Amniotic epithelial cell (primary cell): ENCODE measurements around the gene RAP1GAP.
A peak's percentile ranks its signal among the peaks of the same experiment; 100 is the strongest.

Source experiments
- DNase-seq: peaks from one replicate; pipeline ENCODE4 v3.0.0-alpha.2; 2010; ENCODE audit warnings: low read depth

Gene RAP1GAP

GRCh38 chr1:21590126-21590880 lies 78.9 kb downstream of the RAP1GAP start:
- peak; percentile 11 for DNase-seq

GRCh38 chr1:21589618-21590017 lies 79.5 kb downstream of the RAP1GAP start:
- DNase-seq, result no peak

GRCh38 chr1:21587602-21587953 lies 81.6 kb downstream of the RAP1GAP start:
- no peak for DNase-seq

- DNase-seq, result peak; percentile 64
These were observed 82.1 kb downstream of the RAP1GAP start for GRCh38 chr1:21586846-21587601.

GRCh38 chr1:21586222-21586621 lies 82.9 kb downstream of the RAP1GAP start:
- no peak for DNase-seq

- DNase-seq, result no peak
These were observed 84.1 kb downstream of the RAP1GAP start for GRCh38 chr1:21585037-21585436.

GRCh38 chr1:21584096-21584495 lies 85.1 kb downstream of the RAP1GAP start:
- DNase-seq, result no peak

- no peak for DNase-seq
These were observed 89.4 kb downstream of the RAP1GAP start for GRCh38 chr1:21579791-21580190.

- DNase-seq, result no peak
These were observed 91.2 kb downstream of the RAP1GAP start for GRCh38 chr1:21577933-21578332.

- no peak for DNase-seq
These were observed 91.8 kb downstream of the RAP1GAP start for GRCh38 chr1:21577324-21577723.

- no peak for DNase-seq
These were observed 92.4 kb downstream of the RAP1GAP start for GRCh38 chr1:21576798-21577187.

GRCh38 chr1:21576031-21576797 lies 92.9 kb downstream of the RAP1GAP start:
- no peak for DNase-seq

GRCh38 chr1:21575351-21575942 lies 93.7 kb downstream of the RAP1GAP start:
- DNase-seq, result no peak

- no peak for DNase-seq
These were observed 94.5 kb downstream of the RAP1GAP start for GRCh38 chr1:21574466-21575151.

GRCh38 chr1:21573971-21574465 lies 95.1 kb downstream of the RAP1GAP start:
- DNase-seq, result peak; percentile 63

- no peak for DNase-seq
These were observed 95.7 kb downstream of the RAP1GAP start for GRCh38 chr1:21573475-21573874.

- DNase-seq, result no peak
These were observed 96.4 kb downstream of the RAP1GAP start for GRCh38 chr1:21572735-21573277.

GRCh38 chr1:21572221-21572620 lies 96.9 kb downstream of the RAP1GAP start:
- no peak for DNase-seq

- DNase-seq, result no peak
These were observed 98.3 kb downstream of the RAP1GAP start for GRCh38 chr1:21570885-21571284.

GRCh38 chr1:21570528-21570875 lies 98.7 kb downstream of the RAP1GAP start:
- DNase-seq, result no peak

- no peak for DNase-seq
These were observed 99.2 kb downstream of the RAP1GAP start for GRCh38 chr1:21569820-21570527.
